Measurements from ENCODE around the gene MRPL43. TPM values are rescaled to one million over a fixed set of nuclear protein-coding genes. Genes with fewer than 3 reads are reported as not detected.

Gene MRPL43
- total and polyA plus RNA-seq, 2 donors, result 55.0 to 95.1 TPM

DNA sequence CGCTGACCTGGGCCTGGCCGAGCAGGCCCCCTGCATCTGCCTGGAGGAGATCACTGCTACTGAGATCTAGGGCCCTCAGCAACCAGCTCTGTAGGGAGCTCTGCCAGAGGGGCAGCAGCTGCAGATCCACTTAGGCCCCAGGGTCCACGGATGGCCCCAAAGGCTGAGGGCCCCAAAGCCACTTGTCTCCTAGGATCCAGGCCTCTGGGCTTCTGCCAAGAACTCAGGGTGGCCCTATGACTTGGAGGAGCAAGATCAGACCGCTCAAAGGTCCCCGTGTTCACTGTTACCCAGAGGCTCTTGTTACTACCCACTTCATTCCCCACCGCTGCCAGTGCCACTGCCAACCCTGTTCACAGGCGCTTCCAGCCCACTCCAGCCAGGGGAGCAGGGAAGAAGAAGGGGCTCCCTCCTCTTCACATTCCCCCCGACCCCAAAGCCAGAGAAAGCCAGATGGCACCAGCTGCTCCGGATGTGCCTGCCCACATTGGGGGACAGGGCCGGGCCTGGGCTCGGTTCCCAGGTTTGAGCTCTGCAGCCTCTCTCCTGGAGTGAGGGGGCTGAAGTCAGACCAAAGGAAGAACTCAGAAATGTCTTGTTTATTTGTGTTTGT is 19.9 kb upstream of the MRPL43 start:
- Histone ChIP-seq H3K36me3 (ENCODE audit: control insufficient read depth in 2 of 2, insufficient read depth in 2 of 2, low read length in 1 of 2) (peaks cover 2 to 12% of the 10 kb centered on the region in 2 donors), H3K27ac (ENCODE audit: low read depth in 1 of 2, low read length in 1 of 2) (no peak overlapping the region), H3K27me3 (ENCODE audit: control insufficient read depth in 2 of 2, insufficient read depth in 1 of 2, low read length in 1 of 2) (peaks cover 0 to 3% of the 10 kb centered on the region in 2 donors), H3K4me3 (ENCODE audit: low read length in 2 of 2) (no peak overlapping the region), H3K9me3 (ENCODE audit: control insufficient read depth in 2 of 2, insufficient read depth in 1 of 2, low read length in 1 of 2) (no peaks in the 10 kb centered on the region), H3K4me1 (ENCODE audit: control insufficient read depth in 2 of 2, insufficient read depth in 2 of 2, low read length in 2 of 2) (no peaks in the 10 kb centered on the region)
- WGBS, result 80% methylated on average over 11 of the region's 11 CpGs
- DNase-seq (ENCODE audit: low read depth in 6 of 9, low spot score in 9 of 9), result no peak

DNA sequence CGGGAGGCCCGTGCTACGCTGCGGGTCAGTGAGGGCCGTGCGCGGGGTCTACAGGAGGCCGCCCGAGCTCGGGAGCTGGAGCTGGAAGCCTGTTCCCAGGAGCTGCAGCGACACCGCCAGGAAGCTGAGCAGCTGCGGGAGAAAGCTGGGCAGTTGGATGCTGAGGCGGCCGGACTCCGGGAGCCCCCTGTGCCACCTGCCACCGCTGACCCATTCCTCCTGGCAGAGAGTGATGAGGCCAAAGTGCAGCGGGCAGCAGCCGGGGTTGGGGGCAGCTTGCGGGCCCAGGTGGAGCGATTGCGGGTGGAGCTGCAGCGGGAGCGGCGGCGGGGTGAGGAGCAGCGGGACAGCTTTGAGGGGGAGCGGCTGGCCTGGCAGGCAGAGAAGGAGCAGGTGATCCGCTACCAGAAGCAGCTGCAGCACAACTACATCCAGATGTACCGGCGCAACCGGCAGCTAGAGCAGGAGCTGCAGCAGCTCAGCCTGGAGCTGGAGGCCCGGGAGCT is 19.3 kb upstream of the MRPL43 start:
- H3K36me3 ChIP-seq (ENCODE audit: control insufficient read depth in 2 of 2, insufficient read depth in 2 of 2, low read length in 1 of 2), result peaks cover 2 to 12% of the 10 kb centered on the region in 2 donors
- H3K9me3 ChIP-seq (ENCODE audit: control insufficient read depth in 2 of 2, insufficient read depth in 1 of 2, low read length in 1 of 2), result no peaks in the 10 kb centered on the region
- H3K4me1 ChIP-seq (ENCODE audit: control insufficient read depth in 2 of 2, insufficient read depth in 2 of 2, low read length in 2 of 2), result no peaks in the 10 kb centered on the region
- no peak overlapping the region for H3K4me3 ChIP-seq (ENCODE audit: low read length in 2 of 2)
- WGBS, result 97% methylated on average over 33 of the region's 33 CpGs
- H3K27ac ChIP-seq (ENCODE audit: low read depth in 1 of 2, low read length in 1 of 2), result no peak overlapping the region
- no peak for DNase-seq (ENCODE audit: low read depth in 6 of 9, low spot score in 9 of 9)
- H3K27me3 ChIP-seq (ENCODE audit: control insufficient read depth in 2 of 2, insufficient read depth in 1 of 2, low read length in 1 of 2), result no peaks in the 10 kb centered on the region

DNA sequence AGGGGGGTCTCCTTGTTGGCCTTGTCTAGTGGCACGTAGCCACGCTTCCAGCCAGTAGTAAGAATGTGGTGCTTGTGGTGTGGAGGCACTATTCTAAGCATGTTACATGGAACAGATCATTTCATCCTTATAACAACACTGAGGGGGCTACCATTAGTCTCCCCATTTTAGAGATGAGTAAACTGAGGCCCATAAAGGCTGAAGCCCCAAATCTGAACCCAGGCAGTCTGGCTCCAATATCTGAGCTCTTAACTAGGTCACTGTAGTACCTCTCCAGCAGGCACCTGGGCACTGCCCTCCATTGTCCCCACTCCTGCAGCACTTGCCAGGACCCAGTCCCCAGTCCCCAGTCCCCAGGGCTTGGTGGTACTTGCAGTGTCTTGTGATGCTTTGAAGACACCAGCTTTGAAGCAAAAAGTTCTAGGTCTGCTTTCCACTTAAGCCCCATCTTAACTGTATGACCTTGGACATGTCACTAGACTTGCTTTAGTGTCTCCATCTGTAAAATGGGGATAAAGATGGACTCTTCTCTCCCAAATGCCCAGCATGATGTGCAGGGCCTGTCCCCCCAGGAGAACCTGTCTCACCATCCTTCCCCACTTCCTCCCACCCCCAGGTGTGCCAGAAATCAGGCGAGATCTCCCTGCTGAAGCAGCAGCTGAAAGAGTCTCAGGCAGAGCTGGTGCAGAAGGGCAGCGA is 18.7 kb upstream of the MRPL43 start:
- Histone ChIP-seq H3K27me3 (ENCODE audit: control insufficient read depth in 2 of 2, insufficient read depth in 1 of 2, low read length in 1 of 2) (peaks cover 0 to 3% of the 10 kb centered on the region in 2 donors), H3K4me3 (ENCODE audit: low read length in 2 of 2) (no peak overlapping the region), H3K36me3 (ENCODE audit: control insufficient read depth in 2 of 2, insufficient read depth in 2 of 2, low read length in 1 of 2) (peaks cover 2 to 12% of the 10 kb centered on the region in 2 donors), H3K27ac (ENCODE audit: low read depth in 1 of 2, low read length in 1 of 2) (no peak overlapping the region), H3K4me1 (ENCODE audit: control insufficient read depth in 2 of 2, insufficient read depth in 2 of 2, low read length in 2 of 2) (no peaks in the 10 kb centered on the region), H3K9me3 (ENCODE audit: control insufficient read depth in 2 of 2, insufficient read depth in 1 of 2, low read length in 1 of 2) (no peaks in the 10 kb centered on the region)
- 91% methylated on average over 4 of the region's 4 CpGs for WGBS
- DNase-seq (ENCODE audit: low read depth in 6 of 9, low spot score in 9 of 9), result no peak

DNA sequence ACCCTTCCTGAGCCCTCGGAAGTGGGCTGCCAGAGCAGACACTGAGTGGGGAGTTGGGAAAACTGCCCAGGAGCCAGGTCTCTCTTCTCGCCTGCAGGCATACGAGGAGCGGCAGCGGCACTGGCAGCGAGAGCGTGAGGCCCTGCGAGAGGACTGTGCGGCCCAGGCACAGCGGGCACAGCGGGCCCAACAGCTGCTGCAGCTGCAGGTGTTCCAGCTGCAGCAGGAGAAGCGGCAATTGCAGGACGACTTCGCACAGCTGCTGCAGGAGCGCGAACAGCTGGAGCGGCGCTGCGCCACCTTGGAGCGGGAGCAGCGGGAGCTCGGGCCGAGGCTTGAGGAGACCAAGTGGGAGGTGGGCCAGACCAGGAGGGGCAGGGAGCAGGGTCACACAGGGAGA is 18.1 kb upstream of the MRPL43 start:
- peaks cover 0 to 9% of the 10 kb centered on the region in 2 donors for H3K27me3 ChIP-seq (ENCODE audit: control insufficient read depth in 2 of 2, insufficient read depth in 1 of 2, low read length in 1 of 2)
- no peak for DNase-seq (ENCODE audit: low read depth in 6 of 9, low spot score in 9 of 9)
- no peak overlapping the region for H3K27ac ChIP-seq (ENCODE audit: low read depth in 1 of 2, low read length in 1 of 2)
- WGBS, result 98% methylated on average over 23 of the region's 23 CpGs
- peaks cover 2 to 12% of the 10 kb centered on the region in 2 donors for H3K36me3 ChIP-seq (ENCODE audit: control insufficient read depth in 2 of 2, insufficient read depth in 2 of 2, low read length in 1 of 2)
- no peak overlapping the region for H3K4me3 ChIP-seq (ENCODE audit: low read length in 2 of 2)
- H3K4me1 ChIP-seq (ENCODE audit: control insufficient read depth in 2 of 2, insufficient read depth in 2 of 2, low read length in 2 of 2), result peaks cover 0 to under 1% of the 10 kb centered on the region in 2 donors
- no peaks in the 10 kb centered on the region for H3K9me3 ChIP-seq (ENCODE audit: control insufficient read depth in 2 of 2, insufficient read depth in 1 of 2, low read length in 1 of 2)

DNA sequence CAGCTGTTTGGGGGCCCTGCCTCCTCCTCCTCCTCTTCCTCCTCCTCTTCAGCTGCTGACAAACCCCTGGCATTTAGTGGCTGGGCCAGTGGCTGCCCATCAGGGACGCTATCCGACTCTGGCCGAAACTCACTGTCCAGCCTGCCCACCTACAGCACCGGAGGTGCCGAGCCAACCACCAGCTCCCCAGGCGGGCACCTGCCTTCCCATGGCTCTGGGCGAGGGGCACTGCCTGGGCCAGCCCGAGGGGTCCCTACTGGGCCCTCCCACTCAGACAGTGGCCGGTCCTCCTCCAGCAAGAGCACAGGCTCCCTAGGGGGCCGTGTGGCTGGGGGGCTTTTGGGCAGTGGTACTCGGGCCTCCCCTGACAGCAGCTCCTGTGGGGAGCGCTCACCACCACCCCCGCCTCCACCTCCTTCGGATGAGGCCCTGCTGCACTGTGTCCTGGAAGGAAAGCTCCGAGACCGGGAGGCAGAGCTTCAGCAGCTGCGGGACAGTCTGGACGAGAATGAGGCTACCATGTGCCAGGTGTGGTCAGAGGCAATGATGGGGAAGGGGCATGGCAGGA is 16.4 kb upstream of the MRPL43 start:
- Histone ChIP-seq H3K4me1 (ENCODE audit: control insufficient read depth in 2 of 2, insufficient read depth in 2 of 2, low read length in 2 of 2) (peaks cover 8 to 10% of the 10 kb centered on the region in 2 donors), H3K4me3 (ENCODE audit: low read length in 2 of 2) (no peak overlapping the region), H3K9me3 (ENCODE audit: control insufficient read depth in 2 of 2, insufficient read depth in 1 of 2, low read length in 1 of 2) (no peaks in the 10 kb centered on the region), H3K36me3 (ENCODE audit: control insufficient read depth in 2 of 2, insufficient read depth in 2 of 2, low read length in 1 of 2) (peaks cover 2 to 12% of the 10 kb centered on the region in 2 donors), H3K27me3 (ENCODE audit: control insufficient read depth in 2 of 2, insufficient read depth in 1 of 2, low read length in 1 of 2) (peaks cover 0 to 20% of the 10 kb centered on the region in 2 donors), H3K27ac (ENCODE audit: low read depth in 1 of 2, low read length in 1 of 2) (no peak overlapping the region)
- WGBS, result 99% methylated on average over 18 of the region's 18 CpGs
- no peak for DNase-seq (ENCODE audit: low read depth in 6 of 9, low spot score in 9 of 9)

DNA sequence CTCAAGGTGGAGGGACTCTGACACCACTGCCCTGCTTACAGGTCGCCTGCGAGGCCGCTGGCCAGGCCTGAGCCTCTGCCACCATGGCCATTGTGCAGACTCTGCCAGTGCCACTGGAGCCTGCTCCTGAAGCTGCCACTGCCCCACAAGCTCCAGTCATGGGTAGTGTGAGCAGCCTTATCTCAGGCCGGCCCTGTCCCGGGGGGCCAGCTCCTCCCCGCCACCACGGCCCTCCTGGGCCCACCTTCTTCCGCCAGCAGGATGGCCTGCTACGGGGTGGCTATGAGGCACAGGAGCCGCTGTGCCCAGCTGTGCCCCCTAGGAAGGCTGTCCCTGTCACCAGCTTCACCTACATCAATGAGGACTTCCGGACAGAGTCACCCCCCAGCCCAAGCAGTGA is 15.2 kb upstream of the MRPL43 start:
- Histone ChIP-seq H3K36me3 (ENCODE audit: control insufficient read depth in 2 of 2, insufficient read depth in 2 of 2, low read length in 1 of 2) (peaks cover 2 to 12% of the 10 kb centered on the region in 2 donors), H3K27me3 (ENCODE audit: control insufficient read depth in 2 of 2, insufficient read depth in 1 of 2, low read length in 1 of 2) (peaks cover 0 to 20% of the 10 kb centered on the region in 2 donors), H3K9me3 (ENCODE audit: control insufficient read depth in 2 of 2, insufficient read depth in 1 of 2, low read length in 1 of 2) (no peaks in the 10 kb centered on the region), H3K27ac (ENCODE audit: low read depth in 1 of 2, low read length in 1 of 2) (no peak overlapping the region), H3K4me1 (ENCODE audit: control insufficient read depth in 2 of 2, insufficient read depth in 2 of 2, low read length in 2 of 2) (peaks cover 16 to 22% of the 10 kb centered on the region in 2 donors), H3K4me3 (ENCODE audit: low read length in 2 of 2) (no peak overlapping the region)
- WGBS, result over 99% methylated on average over 11 of the region's 11 CpGs
- DNase-seq (ENCODE audit: low read depth in 6 of 9, low spot score in 9 of 9), result no peak

DNA sequence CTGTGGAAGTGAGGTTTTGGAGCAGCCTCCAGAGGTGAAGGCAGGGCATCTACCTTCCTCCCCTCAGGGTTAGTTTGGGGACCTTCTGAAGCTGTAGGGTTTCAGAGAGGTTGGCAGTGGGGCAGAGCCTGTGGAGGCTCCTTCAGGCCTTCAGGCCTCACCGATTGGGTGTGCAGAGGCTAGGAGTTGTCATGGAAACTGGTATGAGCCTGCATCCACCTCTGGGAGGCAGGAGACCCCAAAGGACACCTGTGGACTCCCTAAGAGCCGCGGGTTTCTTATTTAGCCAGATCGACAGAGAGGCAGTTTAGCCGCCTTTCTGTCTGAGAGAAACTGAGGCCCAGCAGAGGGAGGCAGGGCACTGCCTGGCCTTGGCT is 14.3 kb upstream of the MRPL43 start:
- WGBS, result 78% methylated on average over 5 of the region's 5 CpGs
- no peak overlapping the region for H3K4me3 ChIP-seq (ENCODE audit: low read length in 2 of 2)

DNA sequence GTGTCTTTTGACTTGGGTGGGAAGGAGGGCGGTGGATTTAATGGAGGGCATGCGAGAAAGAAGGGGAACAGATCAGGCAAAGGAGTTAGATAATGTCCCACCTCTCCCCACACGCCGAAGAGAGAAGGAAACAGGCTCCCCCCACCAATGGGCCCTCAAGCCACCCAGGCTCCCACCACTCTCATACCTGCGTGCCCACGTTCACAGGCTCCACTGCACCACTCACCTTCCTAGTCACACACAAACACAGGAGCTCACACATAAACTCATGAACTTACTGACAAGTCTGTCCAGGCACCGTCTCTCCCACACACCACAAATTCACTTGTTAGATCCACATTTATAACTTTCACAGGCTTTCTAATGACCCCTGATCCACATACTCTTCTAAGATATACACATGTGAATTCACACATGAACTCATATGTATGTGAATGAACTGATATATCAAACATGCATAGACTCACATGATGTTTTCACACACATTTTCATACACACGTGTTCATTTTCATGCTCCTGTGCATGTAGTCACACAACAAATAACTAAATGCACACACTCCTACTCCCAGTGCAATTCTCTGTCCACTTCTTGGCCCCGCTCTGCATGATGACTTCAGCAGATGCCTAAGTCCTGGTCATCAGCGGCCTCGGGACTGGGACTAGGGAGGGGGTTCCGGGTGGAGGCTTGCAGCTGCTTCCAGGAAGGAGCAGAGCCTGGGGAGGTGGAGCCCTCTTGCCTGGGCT is 13.8 kb upstream of the MRPL43 start:
- Histone ChIP-seq H3K9me3 (ENCODE audit: control insufficient read depth in 2 of 2, insufficient read depth in 1 of 2, low read length in 1 of 2) (no peaks in the 10 kb centered on the region), H3K36me3 (ENCODE audit: control insufficient read depth in 2 of 2, insufficient read depth in 2 of 2, low read length in 1 of 2) (peaks cover 2 to 3% of the 10 kb centered on the region in 2 donors), H3K27me3 (ENCODE audit: control insufficient read depth in 2 of 2, insufficient read depth in 1 of 2, low read length in 1 of 2) (peaks cover 0 to 20% of the 10 kb centered on the region in 2 donors), H3K4me1 (ENCODE audit: control insufficient read depth in 2 of 2, insufficient read depth in 2 of 2, low read length in 2 of 2) (peaks cover 22 to 29% of the 10 kb centered on the region in 2 donors), H3K4me3 (ENCODE audit: low read length in 2 of 2) (no peak overlapping the region), H3K27ac (ENCODE audit: low read depth in 1 of 2, low read length in 1 of 2) (peak overlapping the region; percentile 36 to 69)
- DNase-seq (ENCODE audit: low read depth in 6 of 9, low spot score in 9 of 9), result no peak
- 63% methylated on average over 12 of the region's 12 CpGs for WGBS

More for the DNA sequence above, 14.3 kb upstream of the MRPL43 start:
- no peaks in the 10 kb centered on the region for H3K9me3 ChIP-seq (ENCODE audit: control insufficient read depth in 2 of 2, insufficient read depth in 1 of 2, low read length in 1 of 2)
- peaks cover 2 to 8% of the 10 kb centered on the region in 2 donors for H3K36me3 ChIP-seq (ENCODE audit: control insufficient read depth in 2 of 2, insufficient read depth in 2 of 2, low read length in 1 of 2)
- peaks cover 17 to 24% of the 10 kb centered on the region in 2 donors for H3K4me1 ChIP-seq (ENCODE audit: control insufficient read depth in 2 of 2, insufficient read depth in 2 of 2, low read length in 2 of 2)
- DNase-seq (ENCODE audit: low read depth in 6 of 9, low spot score in 9 of 9), result no peak
- H3K27ac ChIP-seq (ENCODE audit: low read depth in 1 of 2, low read length in 1 of 2), result peak overlapping the region in 1 of 2 donors; percentile 32
- peaks cover 0 to 20% of the 10 kb centered on the region in 2 donors for H3K27me3 ChIP-seq (ENCODE audit: control insufficient read depth in 2 of 2, insufficient read depth in 1 of 2, low read length in 1 of 2)

Data from thymus (tissue), 11 donors.